ENCODE measurements around the gene LYZL6. TPM values are rescaled to one million over a fixed set of nuclear protein-coding genes. Genes with fewer than 3 reads are reported as not detected.

Gene LYZL6
- total and polyA plus RNA-seq, 4 experiments from 2014 or later: not detected

Other genes starting within 250 kb of the LYZL6 start
- gene RASL10B, start 212.1 kb downstream of the LYZL6 start, total RNA-seq: under 1 TPM in 1 of 2 experiments, not detected in 1; 0.15 TPM
- gene RASL10B, start 212.1 kb downstream of the LYZL6 start, polyA plus RNA-seq: under 1 TPM in 1 of 2 donors, not detected in 1; 0.15 TPM
- under 1 TPM in 1 of 2 experiments, not detected in 1; 0.26 TPM for gene GAS2L2, start 190.5 kb downstream of the LYZL6 start, total RNA-seq
- gene GAS2L2, start 190.5 kb downstream of the LYZL6 start, polyA plus RNA-seq: under 1 TPM in 1 of 2 donors, not detected in 1; 0.13 TPM
- gene C17orf50, start 182.8 kb downstream of the LYZL6 start, total RNA-seq: not detected
- not detected for gene C17orf50, start 182.8 kb downstream of the LYZL6 start, polyA plus RNA-seq
- under 1 TPM; 0.64 to 0.96 TPM for gene MMP28, start 148.1 kb downstream of the LYZL6 start, total RNA-seq
- under 1 TPM in 1 of 2 donors, not detected in 1; 0.23 TPM for gene MMP28, start 148.1 kb downstream of the LYZL6 start, polyA plus RNA-seq
- gene TAF15, start 134.2 kb downstream of the LYZL6 start, total RNA-seq: 100 to 1,000 TPM; 232 to 242 TPM
- 10 to 100 TPM; 11.2 to 29.7 TPM for gene TAF15, start 134.2 kb downstream of the LYZL6 start, polyA plus RNA-seq
- gene HEATR9, start 74.8 kb downstream of the LYZL6 start, total RNA-seq: 1 to 10 TPM; 2.2 to 2.6 TPM
- gene HEATR9, start 74.8 kb downstream of the LYZL6 start, polyA plus RNA-seq: not detected
- gene CCL5, start 63.4 kb downstream of the LYZL6 start, total RNA-seq: 100 to 1,000 TPM; 279 to 309 TPM
- gene CCL5, start 63.4 kb downstream of the LYZL6 start, polyA plus RNA-seq: 100 to 1,000 TPM; 156 to 210 TPM
- 1 to 10 TPM in 1 of 2 experiments, under 1 TPM in 1; 0.87 to 1.9 TPM for gene RDM1, start 12.9 kb downstream of the LYZL6 start, total RNA-seq
- under 1 TPM; 0.38 to 0.98 TPM for gene RDM1, start 12.9 kb downstream of the LYZL6 start, polyA plus RNA-seq
- gene CCL16, start 37.8 kb upstream of the LYZL6 start, total RNA-seq: not detected
- gene CCL16, start 37.8 kb upstream of the LYZL6 start, polyA plus RNA-seq: not detected
- gene CCL14, start 43.0 kb upstream of the LYZL6 start, total RNA-seq: not detected
- gene CCL14, start 43.0 kb upstream of the LYZL6 start, polyA plus RNA-seq: not detected
- gene CCL15, start 57.8 kb upstream of the LYZL6 start, total RNA-seq: not detected
- gene CCL15, start 57.8 kb upstream of the LYZL6 start, polyA plus RNA-seq: not detected
- not detected for gene CCL23, start 74.3 kb upstream of the LYZL6 start, total RNA-seq
- not detected for gene CCL23, start 74.3 kb upstream of the LYZL6 start, polyA plus RNA-seq
- gene CCL18, start 120.6 kb upstream of the LYZL6 start, total RNA-seq: not detected
- not detected for gene CCL18, start 120.6 kb upstream of the LYZL6 start, polyA plus RNA-seq
- gene CCL3, start 146.4 kb upstream of the LYZL6 start, total RNA-seq: 1 to 10 TPM; 3.2 to 4.2 TPM
- not detected for gene CCL3, start 146.4 kb upstream of the LYZL6 start, polyA plus RNA-seq
- gene CCL4, start 160.1 kb upstream of the LYZL6 start, total RNA-seq: 1 to 10 TPM; 1.1 TPM
- gene CCL4, start 160.1 kb upstream of the LYZL6 start, polyA plus RNA-seq: 1 to 10 TPM; 1.2 to 1.3 TPM
- 10 to 100 TPM; 11.5 to 18.0 TPM for gene TBC1D3B, start 232.9 kb upstream of the LYZL6 start, total RNA-seq
- not detected for gene TBC1D3B, start 232.9 kb upstream of the LYZL6 start, polyA plus RNA-seq

All from CD4-positive, alpha-beta memory T cell (primary cell).